ENCODE results near the gene NUP210L. TPM values are rescaled to one million over a fixed set of nuclear protein-coding genes. Genes with fewer than 3 reads are reported as not detected.

NUP210L gene
- total and polyA plus RNA-seq, 2 of the 13 experiments (the other 11 are each of a cell fraction or from before 2014, with no cell fraction given) = not detected

GRCh38 chr1:153951183-153951582 is 203.7 kb downstream of the NUP210L start:
- ChIA-PET CTCF (ENCODE audit: low intra/inter-chr PET ratio, low total read pairs) (no interaction called here), POLR2A (interaction anchor here (1.1 kb wide), 1 partner anchor 16 kb away, joined by 3 read pairs; the partner anchor contains the start of gene CREB3L4)
- Histone ChIP-seq H3K9me3 (ENCODE audit: low read length) (no peaks in the 10 kb centered on the region), H3K79me2 (ENCODE audit: insufficient read depth, low read length) (peaks cover 21% of the 10 kb centered on the region), H3K4me1 (ENCODE audit: insufficient read depth, low read length) (peaks cover 40% of the 10 kb centered on the region), H4K20me1 (ENCODE audit: insufficient read depth, low read length) (peaks cover 3% of the 10 kb centered on the region; the same call in 1 of the 2 replicates), H3K27me3 (ENCODE audit: control insufficient read depth in 1 of 2, insufficient read depth in 2 of 2, low read length in 2 of 2) (no peaks in the 10 kb centered on the region), H3K9ac (ENCODE audit: insufficient read depth, low read depth, low read length) (no peak overlapping the region), H3K36me3 (replicated peaks in 1 of 2; ENCODE audit: control insufficient read depth in 1 of 2, insufficient read depth in 2 of 2, low read length in 2 of 2) (peaks cover 18 to 53% of the 10 kb centered on the region in 2 experiments), H3K27ac (ENCODE audit: extremely low read length, insufficient read depth, low read length) (no peak overlapping the region), H2AFZ (ENCODE audit: low read length) (no peak overlapping the region), H3K4me3 (replicated peaks in 1 of 3; ENCODE audit: insufficient read depth in 1 of 3, low read depth in 2 of 3, low read length in 3 of 3) (no peak overlapping the region), H3K4me2 (ENCODE audit: low read depth, low read length) (no peak overlapping the region)
- 97% methylated on average over 11 of the region's 11 CpGs for WGBS (ENCODE audit: low lambda C conversion rate)
- no peak for TF ChIP-seq BCLAF1 (IDR thresholded peaks at IDR 0.05)
- no peak for TF ChIP-seq MNT (IDR thresholded peaks at IDR 0.05)
- in situ Hi-C loops (cut with HindIII; ENCODE audit: extremely low pct_ligation_motif_present, low pct_unique_long_range_greater_than_20kb) (no loop called here), intact Hi-C loops (cut with micrococcal nuclease; ENCODE audit: unreplicated experiment) (no loop called here)
- FAIRE-seq = no peak
- ATAC-seq = no peak
- DNase-seq (ENCODE audit: low spot score) = no peak
- no TSS peak for BruUV-seq (replicated peaks)

Measured in HepG2 (cell line).